Measurements from ENCODE around the gene PRAMEF1. TPM values are rescaled to one million over a fixed set of nuclear protein-coding genes. Genes with fewer than 3 reads are reported as not detected.
"Not testable (repeated sequence)": the region's sequence is repeated elsewhere in the genome, so short reads cannot be mapped to it uniquely, and the experiment has no call there.

PRAMEF1 gene
- total RNA-seq, 1 experiment from 2014 or later, result not detected

DNA sequence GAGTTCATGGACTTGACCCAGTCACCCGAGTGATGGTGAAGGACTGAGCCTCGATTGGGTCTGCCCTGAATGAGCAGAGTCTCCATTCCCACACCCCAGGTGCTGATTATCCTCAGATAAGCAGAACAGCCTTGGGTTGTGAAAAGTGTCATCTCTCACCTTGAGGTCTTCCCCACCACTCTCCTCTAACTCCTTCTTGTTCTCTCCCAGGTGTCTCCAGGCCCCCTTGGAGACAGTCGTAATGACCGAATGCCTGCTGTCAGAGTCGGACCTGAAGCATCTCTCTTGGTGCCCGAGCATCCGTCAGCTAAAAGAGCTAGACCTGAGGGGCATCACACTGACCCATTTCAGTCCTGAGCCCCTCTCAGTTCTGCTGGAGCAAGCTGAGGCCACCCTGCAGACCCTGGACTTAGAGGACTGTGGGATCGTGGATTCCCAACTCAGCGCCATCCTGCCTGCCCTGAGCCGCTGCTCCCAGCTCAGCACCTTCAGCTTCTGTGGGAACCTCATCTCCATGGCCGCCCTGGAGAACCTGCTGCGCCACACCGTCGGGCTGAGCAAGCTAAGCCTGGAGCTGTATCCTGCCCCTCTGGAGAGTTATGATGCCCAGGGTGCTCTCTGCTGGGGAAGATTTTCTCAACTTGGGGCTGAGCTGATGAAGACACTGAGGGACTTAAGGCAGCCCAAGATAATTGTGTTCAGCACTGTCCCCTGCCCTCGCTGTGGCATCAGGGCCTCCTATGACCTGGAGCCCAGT, 14.2 kb upstream of the PRAMEF1 start (continued):
- TF ChIP-seq CTCF (IDR thresholded peaks at IDR 0.05) (no peak), ZNF396 (CRISPR knock-in tag; IDR thresholded peaks at IDR 0.05; ENCODE audit: borderline replicate concordance) (no peak), SMAD4 (CRISPR knock-in tag; IDR thresholded peaks at IDR 0.05) (no peak), ZNF423 (CRISPR knock-in tag; IDR thresholded peaks at IDR 0.05) (no peak), ZNF219 (CRISPR knock-in tag; IDR thresholded peaks at IDR 0.05; ENCODE audit: borderline replicate concordance) (no peak), ETV6 (CRISPR knock-in tag; IDR thresholded peaks at IDR 0.05) (no peak), NR2C2 (CRISPR knock-in tag; IDR thresholded peaks at IDR 0.05) (no peak)
- TF ChIP-seq, protein P1, sequence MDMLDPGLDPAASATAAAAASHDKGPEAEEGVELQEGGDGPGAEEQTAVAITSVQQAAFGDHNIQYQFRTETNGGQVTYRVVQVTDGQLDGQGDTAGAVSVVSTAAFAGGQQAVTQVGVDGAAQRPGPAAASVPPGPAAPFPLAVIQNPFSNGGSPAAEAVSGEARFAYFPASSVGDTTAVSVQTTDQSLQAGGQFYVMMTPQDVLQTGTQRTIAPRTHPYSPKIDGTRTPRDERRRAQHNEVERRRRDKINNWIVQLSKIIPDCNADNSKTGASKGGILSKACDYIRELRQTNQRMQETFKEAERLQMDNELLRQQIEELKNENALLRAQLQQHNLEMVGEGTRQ (CRISPR knock-in tag; IDR thresholded peaks at IDR 0.05), result no peak
- TF ChIP-seq, protein P2, sequence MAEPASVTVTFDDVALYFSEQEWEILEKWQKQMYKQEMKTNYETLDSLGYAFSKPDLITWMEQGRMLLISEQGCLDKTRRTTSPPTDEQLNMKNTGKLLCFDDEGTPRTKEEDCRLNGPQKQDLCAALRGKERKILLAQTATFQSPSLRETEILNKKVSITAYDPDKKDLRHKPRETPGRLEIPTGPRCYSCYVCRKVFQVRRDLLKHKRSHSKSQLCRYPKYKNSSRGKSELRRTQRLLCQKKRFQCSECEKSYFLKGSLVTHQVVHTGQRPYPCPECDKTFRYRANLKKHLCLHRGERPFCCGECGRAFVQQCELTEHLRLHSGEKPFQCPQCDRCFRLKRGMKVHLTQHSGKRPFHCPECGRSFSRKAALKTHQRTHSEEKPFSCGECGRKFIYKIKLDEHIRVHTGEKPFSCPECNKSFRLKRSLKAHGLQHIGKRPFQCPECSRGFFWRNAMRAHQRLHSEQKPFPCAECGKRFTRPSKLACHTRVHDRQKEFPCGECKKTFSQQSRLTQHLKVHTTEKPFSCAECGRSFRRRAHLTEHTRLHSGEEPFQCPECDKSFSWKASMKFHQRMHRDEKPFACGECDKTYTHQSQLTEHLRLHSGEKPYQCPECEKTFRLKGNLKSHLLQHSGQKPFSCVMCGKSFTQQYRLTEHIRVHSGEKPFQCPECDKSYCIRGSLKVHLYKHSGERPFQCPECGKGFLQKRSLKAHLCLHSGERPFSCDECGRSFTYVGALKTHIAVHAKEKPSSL (CRISPR knock-in tag; conservative IDR thresholded peaks at IDR 0.05), result no peak

DNA sequence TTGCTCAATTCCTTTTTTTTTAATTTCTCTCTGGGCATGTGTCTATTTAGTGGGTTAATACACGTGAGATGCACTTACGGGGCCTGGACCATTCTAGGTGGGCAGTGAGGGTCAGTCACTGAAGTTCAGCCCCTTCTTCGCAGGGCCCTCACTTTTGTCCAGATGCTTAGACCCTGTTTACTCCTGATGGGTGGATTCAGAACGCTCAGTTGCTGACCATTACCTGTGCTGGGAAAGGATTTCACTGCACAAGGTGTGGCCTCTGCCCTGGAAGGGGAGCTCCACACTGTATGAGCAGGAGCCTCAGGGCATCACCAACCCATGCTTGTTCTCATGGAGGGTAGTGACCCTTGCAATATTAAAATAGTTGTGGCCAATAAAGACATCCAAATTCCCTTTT, 13.1 kb upstream of the PRAMEF1 start:
- ChIA-PET CTCF (no interaction called here), POLR2A (no interaction called here)
- Mint-ChIP-seq H3K36me3 (no peaks in the 10 kb centered on the region), H3K4me1 (peaks cover 9% of the 10 kb centered on the region), H3K27me3 (ENCODE audit: low read depth) (peaks cover 11% of the 10 kb centered on the region), H3K4me3 (no peak overlapping the region), H3K9me3 (peaks cover 4% of the 10 kb centered on the region; the same call in 1 of the 2 replicates), H3K27ac (no peak overlapping the region)
- TF ChIP-seq ZSCAN18 (CRISPR knock-in tag; IDR thresholded peaks at IDR 0.05), result no peak
- no peak for TF ChIP-seq ESRRA (CRISPR knock-in tag; IDR thresholded peaks at IDR 0.05; ENCODE audit: borderline replicate concordance)
- TF ChIP-seq ZNF219 (CRISPR knock-in tag; IDR thresholded peaks at IDR 0.05; ENCODE audit: borderline replicate concordance), result no peak
- ATAC-seq (no peak), DNase-seq (ENCODE audit: low spot score) (no peak)

GRCh38 chr1:12778907-12779306, 12.3 kb upstream of the PRAMEF1 start:
- ATAC-seq, result no peak
- H3K9me3 Mint-ChIP-seq, result peaks cover 2% of the 10 kb centered on the region
- peaks cover 13% of the 10 kb centered on the region for H3K4me1 Mint-ChIP-seq
- H3K27ac Mint-ChIP-seq, result no peak overlapping the region
- ChIA-PET POLR2A (no interaction called here), CTCF (no interaction called here)
- TF ChIP-seq NR3C1 (CRISPR knock-in tag; conservative IDR thresholded peaks at IDR 0.05; ENCODE audit: low read depth) (no peak), HMGA2 (CRISPR knock-in tag; IDR thresholded peaks at IDR 0.05) (no peak), OVOL2 (CRISPR knock-in tag; IDR thresholded peaks at IDR 0.05; ENCODE audit: borderline replicate concordance) (no peak), TEAD4 (CRISPR knock-in tag; IDR thresholded peaks at IDR 0.05) (no peak)
- TF ChIP-seq, protein P3, sequence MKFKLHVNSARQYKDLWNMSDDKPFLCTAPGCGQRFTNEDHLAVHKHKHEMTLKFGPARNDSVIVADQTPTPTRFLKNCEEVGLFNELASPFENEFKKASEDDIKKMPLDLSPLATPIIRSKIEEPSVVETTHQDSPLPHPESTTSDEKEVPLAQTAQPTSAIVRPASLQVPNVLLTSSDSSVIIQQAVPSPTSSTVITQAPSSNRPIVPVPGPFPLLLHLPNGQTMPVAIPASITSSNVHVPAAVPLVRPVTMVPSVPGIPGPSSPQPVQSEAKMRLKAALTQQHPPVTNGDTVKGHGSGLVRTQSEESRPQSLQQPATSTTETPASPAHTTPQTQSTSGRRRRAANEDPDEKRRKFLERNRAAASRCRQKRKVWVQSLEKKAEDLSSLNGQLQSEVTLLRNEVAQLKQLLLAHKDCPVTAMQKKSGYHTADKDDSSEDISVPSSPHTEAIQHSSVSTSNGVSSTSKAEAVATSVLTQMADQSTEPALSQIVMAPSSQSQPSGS (CRISPR knock-in tag; IDR thresholded peaks at IDR 0.05; ENCODE audit: borderline replicate concordance, low read depth), result no peak
- peaks cover 1% of the 10 kb centered on the region; the same call in 1 of the 2 replicates for H3K36me3 Mint-ChIP-seq
- H3K27me3 Mint-ChIP-seq (ENCODE audit: low read depth), result peaks cover 10% of the 10 kb centered on the region; the same call in 1 of the 2 replicates
- H3K4me3 Mint-ChIP-seq, result no peak overlapping the region
- DNase-seq (ENCODE audit: low spot score), result no peak

GRCh38 chr1:12781488-12781887, 9.7 kb upstream of the PRAMEF1 start:
- Mint-ChIP-seq H3K27me3 (ENCODE audit: low read depth) (peaks cover 12% of the 10 kb centered on the region), H3K36me3 (peaks cover 14% of the 10 kb centered on the region), H3K9me3 (peaks cover 19% of the 10 kb centered on the region), H3K4me1 (peaks cover 13% of the 10 kb centered on the region)
- DNase-seq (ENCODE audit: low spot score); H3K4me3 Mint-ChIP-seq; POLR2A ChIA-PET; ATAC-seq; H3K27ac Mint-ChIP-seq; CTCF ChIA-PET: not testable (repeated sequence)

Measured in WTC11 (cell line).